Naive thymus-derived CD4-positive, alpha-beta T cell (primary cell): ENCODE results near the gene CACNA1G. TPM values are rescaled to one million over a fixed set of nuclear protein-coding genes. Genes with fewer than 3 reads are reported as not detected.

ENCODE experiments used
- polyA plus RNA-seq, 2 donors: library from polyadenylated mRNA; unstranded; fragments of 300-500 nt; fragmentation: Illumina TruSeq; gene quantifications; one replicate each; pipeline ENCODE4 v1.2.3, GENCODE V29; 2021
- total RNA-seq, 6 experiments: library from RNA in 5 of 6; stranded (reverse) in 5 of 6; gene quantifications; 1 replicate in 5 of 6; 2 replicates in 1 of 6; pipeline ENCODE4 v1.2.3 and lab custom pipeline; 2021 to 2026

The CACNA1G gene
- total and polyA plus RNA-seq, 7 experiments from 2014 or later = not detected

Other genes starting within 250 kb of the CACNA1G start
- gene XYLT2, start 214.6 kb upstream of the CACNA1G start, total RNA-seq = 10 to 100 TPM; 18.6 to 43.7 (median 34.1) TPM
- gene XYLT2, start 214.6 kb upstream of the CACNA1G start, polyA plus RNA-seq = 10 to 100 TPM in 1 of 2 donors, 1 to 10 TPM in 1; 8.0 to 21.1 TPM
- 10 to 100 TPM; 29.5 to 64.7 (median 32.0) TPM for gene MRPL27, start 187.5 kb upstream of the CACNA1G start, total RNA-seq
- gene MRPL27, start 187.5 kb upstream of the CACNA1G start, polyA plus RNA-seq = 10 to 100 TPM; 47.0 to 51.3 TPM
- gene EME1, start 187.5 kb upstream of the CACNA1G start, total RNA-seq = 10 to 100 TPM in 1 of 5 experiments, 1 to 10 TPM in 3, under 1 TPM in 1; 0.61 to 17.5 (median 2.2) TPM
- gene EME1, start 187.5 kb upstream of the CACNA1G start, polyA plus RNA-seq = not detected
- 10 to 100 TPM; 27.6 to 67.1 (median 42.4) TPM for gene LRRC59, start 163.2 kb upstream of the CACNA1G start, total RNA-seq
- 10 to 100 TPM; 13.4 to 15.2 TPM for gene LRRC59, start 163.2 kb upstream of the CACNA1G start, polyA plus RNA-seq
- gene ACSF2, start 134.5 kb upstream of the CACNA1G start, total RNA-seq = 10 to 100 TPM; 20.1 to 36.2 (median 22.9) TPM
- 1 to 10 TPM; 2.2 to 2.6 TPM for gene ACSF2, start 134.5 kb upstream of the CACNA1G start, polyA plus RNA-seq
- gene CHAD, start 91.8 kb upstream of the CACNA1G start, total RNA-seq = not detected
- not detected for gene CHAD, start 91.8 kb upstream of the CACNA1G start, polyA plus RNA-seq
- 10 to 100 TPM; 38.3 to 91.0 (median 54.6) TPM for gene RSAD1, start 81.9 kb upstream of the CACNA1G start, total RNA-seq
- 10 to 100 TPM; 56.8 to 76.0 TPM for gene RSAD1, start 81.9 kb upstream of the CACNA1G start, polyA plus RNA-seq
- 1 to 10 TPM in 4 of 5 experiments, under 1 TPM in 1; 0.90 to 9.0 (median 8.6) TPM for gene MYCBPAP, start 52.3 kb upstream of the CACNA1G start, total RNA-seq
- gene MYCBPAP, start 52.3 kb upstream of the CACNA1G start, polyA plus RNA-seq = under 1 TPM in 1 of 2 donors, not detected in 1; 0.59 TPM
- not detected for gene EPN3, start 28.0 kb upstream of the CACNA1G start, total RNA-seq
- not detected for gene EPN3, start 28.0 kb upstream of the CACNA1G start, polyA plus RNA-seq
- gene SPATA20, start 13.5 kb upstream of the CACNA1G start, total RNA-seq = 10 to 100 TPM; 14.3 to 19.4 (median 16.4) TPM
- gene SPATA20, start 13.5 kb upstream of the CACNA1G start, polyA plus RNA-seq = 1 to 10 TPM; 3.7 to 5.6 TPM
- gene ABCC3, start 74.2 kb downstream of the CACNA1G start, total RNA-seq = 10 to 100 TPM in 1 of 5 experiments, 1 to 10 TPM in 2, under 1 TPM in 1, not detected in 1; 0.68 to 22.4 (median 1.3) TPM
- not detected for gene ABCC3, start 74.2 kb downstream of the CACNA1G start, polyA plus RNA-seq
- gene ANKRD40, start 147.2 kb downstream of the CACNA1G start, total RNA-seq = 10 to 100 TPM; 27.4 to 37.2 (median 33.4) TPM
- 1 to 10 TPM; 3.6 to 5.7 TPM for gene ANKRD40, start 147.2 kb downstream of the CACNA1G start, polyA plus RNA-seq
- gene LUC7L3, start 158.9 kb downstream of the CACNA1G start, total RNA-seq = 100 to 1,000 TPM; 131 to 331 (median 149) TPM
- 10 to 100 TPM; 41.8 to 65.3 TPM for gene LUC7L3, start 158.9 kb downstream of the CACNA1G start, polyA plus RNA-seq
- gene ANKRD40CL, start 206.8 kb downstream of the CACNA1G start, total RNA-seq = not detected
- not detected for gene ANKRD40CL, start 206.8 kb downstream of the CACNA1G start, polyA plus RNA-seq